ENCODE measurements around the gene DBI. TPM values are rescaled to one million over a fixed set of nuclear protein-coding genes. Genes with fewer than 3 reads are reported as not detected.
"Not testable (repeated sequence)": the region's sequence is repeated elsewhere in the genome, so short reads cannot be mapped to it uniquely, and the experiment has no call there.

DBI gene
- polyA plus RNA-seq, 5 donors: 111 to 212 (median 138) TPM

DNA sequence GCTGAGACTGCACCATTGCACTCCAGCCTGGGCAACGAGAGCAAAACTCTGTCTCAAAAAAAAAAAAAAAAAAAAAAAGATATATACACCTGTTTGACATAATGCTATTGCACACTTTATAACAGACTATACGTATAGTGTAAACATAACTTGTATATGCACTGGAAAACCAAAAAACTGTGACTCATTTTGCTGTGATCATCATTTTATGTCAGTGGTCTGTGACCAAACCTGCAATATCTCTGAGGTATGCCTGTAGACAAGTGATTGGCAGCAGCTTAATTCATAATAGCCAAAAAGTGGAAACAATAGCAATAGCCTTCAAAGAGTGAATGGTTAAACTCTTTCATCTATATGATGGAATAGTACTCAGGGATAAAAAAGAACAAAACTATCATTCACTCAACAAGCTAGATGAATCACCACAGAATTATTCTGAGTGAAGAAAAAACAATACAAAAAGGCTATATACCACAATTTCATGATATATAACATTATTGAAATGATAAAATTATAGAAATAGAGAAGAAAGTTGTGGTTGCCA lies 6.3 kb upstream of the DBI start:
- no peak for DNase-seq

DNA sequence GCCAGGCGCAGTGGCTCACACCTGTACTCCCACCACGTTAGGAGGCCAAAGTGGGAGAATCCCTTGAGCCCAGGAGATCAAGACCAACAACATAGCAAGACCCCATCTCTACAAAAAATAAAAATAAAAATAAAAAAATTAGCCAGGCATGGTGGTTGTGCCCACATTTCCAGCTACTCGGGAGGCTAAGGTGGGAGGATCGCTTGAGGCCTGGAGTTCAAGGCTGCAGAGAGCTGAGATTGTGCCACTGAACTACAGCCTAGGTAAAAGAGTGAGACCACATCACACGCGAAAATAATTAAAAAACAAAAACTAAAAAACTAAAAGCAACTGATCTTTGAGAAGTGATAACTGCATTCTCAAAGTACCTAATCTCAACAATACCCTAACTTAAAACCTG lies 2.0 kb upstream of the DBI start:
- DNase-seq: no peak

DNA sequence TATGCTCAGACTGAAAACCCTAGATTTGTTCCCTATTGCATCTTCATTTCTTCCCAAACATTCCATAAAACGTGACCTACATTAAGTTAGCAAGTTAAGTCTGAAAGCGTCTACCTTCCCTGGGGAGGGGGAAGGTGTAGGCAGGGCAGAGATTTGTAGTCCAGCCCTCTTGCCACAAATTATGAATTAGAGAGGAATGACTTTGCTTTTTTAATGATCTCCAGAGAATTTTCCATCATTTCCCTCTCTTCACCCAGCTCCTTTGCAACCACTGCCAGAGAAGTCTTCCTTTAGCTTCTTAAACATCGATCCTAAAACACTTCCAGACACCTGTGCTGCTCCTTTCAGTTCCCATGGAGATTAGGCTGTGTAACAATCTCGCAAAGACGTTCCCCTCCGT lies 1.3 kb upstream of the DBI start:
- DNase-seq: no peak

DNA sequence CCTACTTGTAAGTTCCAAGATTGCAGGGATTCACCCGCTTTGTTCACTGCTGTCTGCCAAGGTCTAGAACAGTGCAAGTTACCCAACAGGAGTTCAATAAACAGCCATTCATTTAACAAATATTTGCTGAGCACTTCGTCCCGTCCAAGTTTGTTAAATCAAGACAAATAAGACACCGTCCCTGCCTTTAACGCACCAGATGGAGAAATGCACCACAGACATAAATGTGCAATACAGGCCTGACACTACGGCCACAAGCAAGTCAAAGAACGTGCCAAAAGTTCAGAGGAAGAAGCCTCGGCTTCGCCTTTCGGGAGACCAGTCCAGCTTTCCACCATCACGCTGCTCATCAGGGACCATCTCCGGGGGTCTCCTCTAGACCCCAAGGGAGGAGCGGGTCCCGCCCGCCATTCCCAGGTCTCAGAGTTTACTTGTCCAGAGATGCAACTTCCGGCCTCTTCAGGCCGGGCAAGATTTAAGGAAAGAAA lies 572 bp upstream of the DBI start:
- DNase-seq: peak in 1 of 2 donors; percentile 22

DNA sequence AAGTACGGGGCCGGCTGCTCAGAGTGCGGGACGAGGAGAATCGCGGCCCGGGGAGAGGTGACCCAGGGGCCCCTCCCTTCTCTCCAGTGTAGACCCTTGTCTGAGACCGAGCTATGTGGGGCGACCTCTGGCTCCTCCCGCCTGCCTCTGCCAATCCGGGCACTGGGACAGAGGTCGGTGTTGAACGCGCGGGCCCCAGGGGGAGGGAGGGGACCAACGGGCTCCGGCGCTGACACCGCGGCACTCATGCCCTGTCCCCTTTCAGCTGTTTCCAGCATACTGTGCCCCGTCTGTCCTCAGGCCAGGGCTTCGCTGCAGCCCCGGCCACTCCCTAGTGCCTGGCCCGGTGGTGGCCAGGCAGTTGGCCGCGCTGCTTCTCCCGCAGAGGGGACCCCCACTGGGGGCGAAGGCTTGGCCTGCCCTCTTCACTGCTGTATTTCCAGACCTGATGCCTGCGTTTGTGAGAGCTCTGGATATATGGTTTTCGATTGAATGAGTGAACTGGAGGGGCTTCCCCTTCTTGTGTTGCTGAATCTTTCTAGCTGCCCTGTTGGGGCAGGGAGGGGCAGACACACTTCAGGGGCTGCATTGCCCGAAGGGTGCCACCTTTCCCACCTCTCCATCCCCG lies 809 bp downstream of the DBI start:
- DNase-seq: peak in 1 of 2 donors; percentile 17

DNA sequence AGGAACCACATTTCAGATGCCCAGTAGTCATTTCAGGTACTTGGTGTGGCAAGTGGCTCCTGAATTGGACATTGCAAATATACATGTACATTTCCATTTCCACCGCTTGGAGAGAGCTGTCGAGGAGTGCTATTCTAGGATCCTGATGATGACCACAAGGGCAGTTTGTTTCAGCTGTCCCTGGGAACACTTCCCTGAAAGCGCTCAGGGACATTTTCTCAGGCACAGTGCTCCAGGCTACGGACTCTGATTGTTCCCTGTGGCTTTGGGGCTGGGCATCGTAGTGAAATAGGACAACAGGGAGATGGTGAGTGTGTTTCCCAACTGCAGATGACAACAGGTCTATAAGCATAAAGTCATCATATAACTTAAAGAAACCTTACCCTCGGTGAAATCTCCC lies 3.1 kb downstream of the DBI start:
- no peak for DNase-seq

DNA sequence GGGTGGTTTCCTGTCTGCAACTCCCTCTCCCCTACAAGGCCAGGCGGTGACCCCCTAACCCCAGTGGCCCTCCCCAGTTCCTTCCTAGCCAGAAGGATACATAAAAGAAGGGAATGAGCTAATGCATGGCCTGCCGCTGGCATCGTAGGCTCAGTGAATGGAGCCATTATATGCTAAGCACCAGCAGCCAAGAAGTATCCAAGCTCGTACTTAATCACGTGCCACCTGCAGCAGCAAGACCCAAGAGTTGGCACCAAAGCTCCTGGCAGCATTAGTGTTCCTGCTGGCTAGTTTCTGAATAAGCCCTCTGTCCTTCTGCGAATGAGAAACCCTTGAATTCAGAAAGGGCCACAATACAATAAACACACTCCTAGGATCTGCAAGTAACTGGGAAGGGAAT lies 4.3 kb downstream of the DBI start:
- no peak for DNase-seq

DNA sequence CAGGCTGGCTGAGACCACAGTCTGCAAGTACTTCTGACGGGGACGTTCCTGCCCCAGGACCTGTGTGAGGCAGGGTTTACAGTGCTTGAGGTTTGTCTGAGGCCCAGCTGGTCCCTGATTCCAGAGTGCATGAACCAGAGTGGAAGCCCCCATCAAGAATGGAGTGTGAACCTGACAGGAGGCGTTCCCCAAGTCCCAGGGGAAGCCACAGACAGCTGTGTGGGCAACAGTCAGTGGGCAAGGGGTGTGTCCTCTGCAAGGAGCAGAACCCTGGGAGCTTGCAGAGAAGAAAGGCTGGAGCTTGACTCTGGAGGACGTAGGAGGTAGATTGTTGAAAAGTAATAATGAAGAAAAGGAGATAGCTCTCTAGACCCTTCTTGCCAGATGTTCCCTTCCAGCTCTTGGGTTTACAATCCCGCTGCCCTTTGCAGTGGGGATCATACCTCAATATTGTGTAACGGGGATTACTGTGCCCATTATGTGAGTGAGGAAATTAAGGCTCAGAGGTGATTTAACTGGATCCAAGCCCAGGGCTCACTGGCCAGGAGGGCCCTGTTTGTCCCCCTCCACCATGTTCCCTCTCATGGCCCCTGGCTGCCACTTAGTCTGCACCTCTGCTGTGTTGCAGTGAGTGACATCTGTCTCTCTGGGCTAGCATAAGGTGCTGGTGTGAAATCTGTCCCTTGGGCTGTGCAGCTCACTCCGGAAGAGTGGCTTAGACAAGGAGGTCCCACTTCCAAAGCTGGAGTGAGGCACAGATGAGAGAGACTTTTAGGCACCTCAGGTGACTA lies 6.2 kb downstream of the DBI start:
- DNase-seq: no peak

DNA sequence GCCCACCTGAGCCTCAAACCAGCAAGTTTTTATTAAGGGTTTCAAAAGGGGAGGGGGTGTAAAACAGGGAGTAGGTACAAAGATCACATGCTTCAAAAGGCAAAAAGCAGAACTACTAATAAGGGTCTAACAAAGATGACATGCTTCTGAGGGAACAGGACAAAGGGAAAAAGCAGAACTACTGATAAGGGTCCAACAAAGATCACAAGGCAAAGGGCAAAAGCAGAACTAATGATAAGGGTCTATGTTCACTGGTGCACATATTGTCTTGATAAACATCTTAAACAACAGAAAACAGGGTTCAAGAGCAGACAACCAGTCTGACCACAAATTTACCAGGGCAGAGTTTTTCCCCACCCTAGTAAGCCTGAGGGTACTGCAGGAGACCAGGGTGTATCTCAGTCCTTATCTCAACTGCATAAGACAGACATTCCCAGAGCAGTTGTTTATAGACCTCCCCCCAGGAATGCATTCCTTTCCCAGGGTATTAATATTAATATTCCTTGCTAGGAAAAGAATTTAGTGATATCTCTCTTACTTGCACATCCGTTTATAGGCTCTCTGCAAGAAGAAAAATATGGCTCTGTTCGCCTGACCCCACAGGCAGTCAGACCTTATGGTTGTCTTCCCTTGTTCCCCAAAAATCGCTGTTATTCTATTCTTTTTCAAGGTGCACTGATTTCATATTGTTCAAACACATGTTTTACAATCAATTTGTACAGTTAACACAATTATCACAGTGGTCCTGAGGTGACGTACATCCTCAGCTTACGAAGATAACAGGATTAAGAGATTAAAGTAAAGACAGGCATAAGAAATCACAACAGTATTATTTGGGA lies 7.3 kb downstream of the DBI start:
- not testable (repeated sequence) for DNase-seq

DNA sequence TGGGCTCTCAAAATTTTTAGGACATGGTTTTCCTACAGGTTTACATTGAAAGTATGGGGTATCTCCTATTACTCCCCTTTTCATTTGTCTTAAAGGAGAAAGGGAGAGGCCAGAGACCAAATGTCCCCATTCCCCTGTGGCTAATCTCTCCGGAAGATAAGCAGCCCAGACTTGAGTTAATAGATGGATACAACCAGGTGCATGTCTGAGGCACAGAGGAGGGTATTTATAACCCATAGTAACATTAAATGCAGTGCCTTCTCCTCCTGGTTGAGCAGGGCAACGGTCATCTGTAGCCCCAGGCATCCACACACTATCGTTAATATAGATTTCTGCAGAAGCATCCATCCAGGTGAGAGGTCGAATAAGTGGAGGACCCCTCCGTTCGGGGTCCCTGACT lies 9.6 kb downstream of the DBI start:
- not testable (repeated sequence) for DNase-seq

DNA sequence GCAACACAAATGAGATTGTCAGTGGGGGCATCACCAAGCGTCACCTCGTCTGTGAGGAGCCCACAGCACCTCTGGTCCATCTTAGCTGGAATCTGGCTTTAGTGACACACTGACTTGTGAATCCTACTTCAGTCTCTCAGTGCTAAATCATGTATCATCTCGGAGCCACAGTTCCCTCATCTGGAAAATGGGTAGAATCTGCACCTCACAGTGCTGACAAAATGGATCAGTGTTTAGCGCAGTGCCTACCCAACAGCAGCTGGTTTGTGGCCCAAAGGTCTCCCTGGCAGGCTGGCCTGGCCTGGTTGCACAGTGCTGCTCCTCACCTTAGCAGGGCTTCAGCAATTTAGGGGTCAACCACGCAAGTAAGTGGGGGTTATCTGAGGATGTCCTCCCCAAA lies 10.0 kb downstream of the DBI start:
- no peak for DNase-seq

DNA sequence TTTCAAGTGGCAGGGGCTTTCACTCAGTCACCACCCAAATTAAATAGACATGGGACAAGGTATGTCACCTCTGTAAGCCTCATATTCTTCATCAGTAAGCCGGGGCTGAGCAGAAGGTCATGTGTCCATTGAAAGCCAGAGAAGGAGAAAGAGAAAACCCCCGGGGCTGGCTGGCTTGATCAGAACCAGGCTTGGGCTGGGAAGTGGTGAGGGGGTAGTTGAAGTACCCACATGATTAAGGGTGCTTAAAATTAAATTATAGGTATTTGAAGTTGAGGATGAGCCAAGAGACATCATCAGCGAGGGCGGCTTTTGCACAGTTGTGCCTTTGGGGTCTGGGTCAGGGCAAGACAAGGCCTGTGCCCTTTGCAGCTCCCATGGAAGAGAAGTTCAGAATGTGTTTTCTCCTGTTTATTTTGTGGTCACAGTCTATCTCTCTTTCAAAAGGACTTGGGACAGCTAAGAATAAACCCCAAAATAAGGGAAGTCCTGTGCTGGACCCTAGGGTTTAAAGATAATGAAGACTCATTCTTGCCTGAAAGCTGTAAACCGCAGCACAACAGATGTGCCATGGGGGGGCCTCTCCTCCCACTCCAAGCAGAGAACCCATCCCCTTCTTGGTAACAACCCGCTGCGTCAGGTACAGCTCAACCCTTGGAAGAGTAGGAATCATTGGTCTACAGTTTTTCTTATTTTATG lies 10.7 kb downstream of the DBI start:
- DNase-seq: no peak

DNA sequence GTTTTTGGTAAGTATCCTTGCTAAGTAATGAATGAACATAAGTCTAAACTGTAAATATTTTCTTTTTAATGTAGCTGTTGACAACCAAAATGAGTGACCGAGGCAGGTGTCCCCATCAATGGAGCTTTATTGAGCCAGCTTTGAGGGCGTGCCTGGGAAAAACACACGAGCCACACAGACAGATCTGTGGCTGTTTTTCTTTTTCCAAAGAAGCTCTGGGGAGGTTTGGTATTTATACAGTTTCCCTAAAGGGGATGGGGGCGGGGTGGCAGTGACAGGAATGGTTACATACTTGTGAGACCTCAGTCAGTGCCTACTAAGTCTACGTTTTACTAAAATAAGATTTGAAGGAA lies 11.2 kb downstream of the DBI start:
- no peak for DNase-seq

DNA sequence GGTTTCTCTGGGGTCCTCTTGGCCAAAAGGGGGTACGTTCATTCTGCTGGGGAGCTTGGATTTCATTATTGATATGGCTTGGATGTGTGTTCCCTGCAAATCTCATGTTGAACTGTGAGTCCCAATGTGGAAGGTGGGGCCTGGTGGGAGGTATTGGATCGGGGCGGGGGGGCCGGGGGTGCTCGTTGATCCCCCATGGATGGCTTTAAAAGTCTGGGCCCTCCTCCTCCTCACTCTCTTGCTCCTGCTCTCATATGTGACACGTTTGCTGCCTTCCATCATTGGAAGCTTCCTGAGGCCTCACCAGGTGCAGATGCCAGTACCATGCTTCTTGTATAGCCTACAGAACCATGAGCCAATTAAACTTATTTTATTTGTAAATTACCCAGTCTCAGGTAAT lies 11.8 kb downstream of the DBI start:
- DNase-seq: no peak

DNA sequence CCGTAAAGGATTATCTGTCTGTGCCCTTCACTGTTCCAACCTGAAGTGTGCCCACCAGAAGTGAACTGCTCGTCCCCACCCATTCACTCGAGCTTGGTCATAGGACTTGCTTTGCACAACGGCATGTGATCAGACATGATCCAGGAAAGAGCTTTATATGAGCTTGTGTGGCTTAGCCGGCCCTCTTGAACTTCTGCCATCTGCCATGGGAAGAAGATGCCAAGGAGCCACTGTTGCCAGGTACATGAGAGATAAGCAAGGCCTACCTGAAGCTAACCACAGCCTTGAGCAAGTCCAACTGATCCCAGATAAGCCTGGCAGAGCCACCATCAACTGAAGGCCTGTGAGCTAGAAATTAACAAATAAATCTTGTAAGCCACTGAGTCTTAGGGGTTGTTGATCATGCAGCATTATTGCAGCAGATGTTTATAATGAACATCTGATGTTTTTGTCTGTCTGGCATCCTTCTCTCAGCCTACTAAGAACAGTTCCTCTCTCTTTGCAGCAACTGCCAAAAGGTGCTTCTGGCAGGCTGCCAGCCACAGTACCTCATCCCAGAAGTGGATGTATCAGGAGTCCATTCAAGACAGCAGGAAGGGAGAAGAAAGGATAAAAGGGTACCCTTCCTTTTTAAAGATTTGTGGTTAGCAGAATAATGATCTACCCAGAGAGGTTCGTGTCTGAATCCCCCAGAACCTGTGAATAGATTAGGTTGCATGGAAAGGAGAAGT lies 16.8 kb downstream of the DBI start:
- no peak for DNase-seq

DNA sequence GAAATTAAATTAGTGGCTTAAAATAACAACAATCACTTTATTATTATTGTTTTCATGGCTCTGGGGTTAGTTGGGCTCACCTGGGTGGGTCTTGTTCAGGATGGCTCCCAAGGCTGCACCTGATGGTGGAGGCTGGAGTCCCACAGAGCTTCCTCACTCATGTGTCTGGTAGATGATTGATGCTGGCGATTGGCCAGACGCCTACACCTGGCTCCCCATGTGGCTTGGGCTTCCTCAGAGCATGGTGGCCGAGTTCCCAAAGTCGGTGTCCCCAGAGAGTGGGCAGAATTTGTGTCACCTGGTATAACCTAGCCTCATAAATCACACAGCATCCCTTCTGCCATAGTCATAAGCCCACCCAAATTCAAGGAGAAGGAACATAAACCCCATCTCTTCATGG lies 18.2 kb downstream of the DBI start:
- no peak for DNase-seq

DNA sequence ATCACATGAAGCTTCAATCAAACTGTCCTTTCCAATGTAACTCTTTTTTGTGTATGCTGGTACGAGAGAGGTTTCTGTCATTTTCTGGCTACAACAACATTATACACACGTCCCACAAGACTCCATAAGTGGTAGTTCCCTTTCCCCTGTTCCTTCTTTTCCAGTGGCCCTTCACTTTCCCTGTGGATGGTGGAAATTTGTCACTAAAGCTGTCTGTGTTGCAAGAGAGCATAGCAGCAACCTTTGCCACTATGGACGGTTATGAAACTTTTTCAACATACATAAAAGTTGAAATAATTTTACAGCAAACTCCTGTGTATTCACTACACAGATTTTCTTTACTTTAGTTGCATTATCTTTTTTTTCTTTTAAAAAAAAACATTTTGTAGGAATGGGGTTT lies 18.7 kb downstream of the DBI start:
- DNase-seq: no peak

DNA sequence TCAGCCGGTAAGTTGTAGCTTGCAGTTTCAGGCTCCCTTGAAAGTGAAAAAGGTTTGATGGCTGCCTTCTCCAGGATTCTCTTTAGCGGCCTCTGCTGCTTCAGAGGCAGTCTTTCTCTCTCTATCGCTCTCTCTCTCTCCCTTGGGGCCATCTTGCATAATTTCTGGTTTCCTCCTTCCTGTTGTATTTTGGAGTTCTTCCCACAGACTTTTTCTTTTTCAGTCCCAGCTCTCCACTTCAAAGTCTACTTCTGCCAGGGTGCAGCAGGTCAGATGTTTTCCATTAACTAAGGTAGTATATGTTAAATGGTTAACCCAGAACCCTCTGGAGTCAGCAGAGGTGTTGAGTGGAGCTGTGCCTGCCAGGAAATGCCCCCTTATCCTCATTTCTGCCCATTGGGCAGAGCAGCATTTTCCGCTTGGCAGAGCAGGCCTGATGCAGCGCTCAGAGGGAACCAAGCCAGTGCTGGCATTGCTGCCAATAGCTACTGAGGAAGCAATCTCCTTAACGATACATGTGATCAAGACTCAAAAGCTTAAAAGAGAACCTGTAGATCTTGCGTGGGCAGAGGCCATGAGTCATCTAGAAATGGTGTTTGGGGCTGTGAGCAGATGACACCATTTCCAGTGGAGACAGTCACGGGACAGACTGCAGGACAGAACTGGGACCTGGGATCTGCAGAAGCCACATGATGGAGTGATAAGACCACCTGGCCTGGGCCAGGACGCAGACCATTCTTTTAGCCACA lies 20.8 kb downstream of the DBI start:
- DNase-seq: peak in 1 of 2 donors; percentile 32

DNA sequence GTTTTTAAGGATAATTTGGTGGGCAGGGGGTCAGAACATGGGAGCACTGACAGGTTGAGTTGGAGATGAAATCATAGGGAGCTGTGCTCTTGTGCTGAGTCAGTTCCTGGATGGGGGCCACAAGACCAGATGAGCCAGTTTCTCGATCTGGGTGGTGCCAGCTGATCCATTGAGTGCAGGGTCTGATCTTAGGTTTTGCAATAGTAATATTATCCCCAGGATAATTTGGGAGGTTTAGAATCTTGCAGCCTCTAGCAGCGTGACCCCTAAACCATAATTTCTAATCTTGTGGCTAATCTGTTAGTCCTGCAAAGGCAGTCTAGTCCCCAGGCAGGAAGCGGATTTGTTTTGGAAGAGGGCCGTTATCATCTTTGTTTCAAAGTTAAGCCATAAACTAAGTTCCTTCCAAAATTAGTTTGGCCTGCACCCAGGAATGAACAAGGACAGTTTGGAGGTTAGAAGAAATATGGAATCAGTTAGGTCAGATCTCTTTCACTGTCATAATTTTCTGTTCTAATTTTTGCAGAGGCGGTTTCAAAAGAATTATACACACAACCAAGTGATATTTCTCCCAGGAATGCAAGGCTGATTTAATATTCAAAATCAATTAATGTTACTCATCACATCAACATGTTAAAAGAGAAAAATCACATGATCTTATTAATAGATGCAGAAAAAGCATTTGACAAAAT lies 23.0 kb downstream of the DBI start:
- no peak for DNase-seq
